GM23338 (cell line): ENCODE data around the gene MYT1. TPM values are rescaled to one million over a fixed set of nuclear protein-coding genes. Genes with fewer than 3 reads are reported as not detected.

Experiments
- ATAC-seq: fragments of 200-7000 bp; cut with Tn5 transposase; 3 replicates; pipeline ENCODE4 v1.9.1; 2020
- DNase-seq: peaks from one replicate; pipeline ENCODE4 v3.0.0-alpha.2; 2015; ENCODE audit warnings: low spot score
- H2AFZ ChIP-seq: fragments of 200-600 bp; sonication (generic); 2 replicates; pipeline ENCODE4 v1.8.0; 2016; ENCODE audit warnings: antibody characterized with exemption, mild to moderate bottlenecking, moderate library complexity
- H3F3A ChIP-seq: fragments of 200-600 bp; sonication (generic); replicated peaks from 2 replicates; pipeline ENCODE4 v1.8.0; 2017; ENCODE audit warnings: antibody characterized with exemption, mixed run types, low read depth
- H3K27ac ChIP-seq: fragments of 200-600 bp; sonication (generic); 2 replicates; pipeline ENCODE4 v1.6.1; 2016; ENCODE audit warnings: low read depth
- H3K27me3 ChIP-seq: fragments of 200-600 bp; sonication (generic); 2 replicates; pipeline ENCODE4 v1.8.0; 2016; ENCODE audit warnings: mild to moderate bottlenecking, mixed run types, moderate library complexity; ENCODE audit not compliant: insufficient read depth
- H3K36me3 ChIP-seq: fragments of 200-600 bp; sonication (generic); 2 replicates; pipeline ENCODE4 v1.8.0; 2016; ENCODE audit warnings: mild to moderate bottlenecking; ENCODE audit not compliant: insufficient read depth
- H3K4me1 ChIP-seq: fragments of 200-600 bp; sonication (generic); 2 replicates; pipeline ENCODE4 v1.8.0; 2016; ENCODE audit warnings: mild to moderate bottlenecking, moderate library complexity; ENCODE audit not compliant: insufficient read depth
- H3K4me2 ChIP-seq: fragments of 200-600 bp; sonication (generic); 2 replicates; pipeline ENCODE4 v1.7.1; 2017; ENCODE audit warnings: mixed run types
- H3K4me3 ChIP-seq: fragments of 200-600 bp; sonication (generic); 2 replicates; pipeline ENCODE4 v1.6.1; 2016; ENCODE audit warnings: mixed run types
- H3K79me2 ChIP-seq: fragments of 200-600 bp; sonication (generic); replicated peaks from 2 replicates; pipeline ENCODE4 v1.8.0; 2017; ENCODE audit warnings: mild to moderate bottlenecking; ENCODE audit not compliant: insufficient read depth
- H3K9me2 ChIP-seq: fragments of 200-600 bp; sonication (generic); 2 replicates; pipeline ENCODE4 v1.8.0; 2017; ENCODE audit not compliant: insufficient read depth
- H4K20me1 ChIP-seq: fragments of 200-600 bp; sonication (generic); replicated peaks from 2 replicates; pipeline ENCODE4 v1.8.0; 2017; ENCODE audit warnings: mild to moderate bottlenecking; ENCODE audit not compliant: insufficient read depth
- H3K27ac Mint-ChIP-seq: 2 replicates; pipeline ENCODE4 v1.8.0; 2020; ENCODE audit warnings: inconsistent platforms, mild to moderate bottlenecking, moderate library complexity, mixed read lengths
- H3K27me3 Mint-ChIP-seq: 3 replicates; pipeline ENCODE4 v1.8.0; 2022; ENCODE audit warnings: low read depth, mild to moderate bottlenecking, moderate library complexity, mixed read lengths, inconsistent platforms; ENCODE audit not compliant: insufficient read depth, poor library complexity
- H3K36me3 Mint-ChIP-seq: 3 replicates; pipeline ENCODE4 v1.8.0; 2021; ENCODE audit warnings: low read depth, mild to moderate bottlenecking, inconsistent platforms, moderate library complexity, mixed read lengths
- H3K4me1 Mint-ChIP-seq: 3 replicates; pipeline ENCODE4 v1.8.0; 2020; ENCODE audit warnings: mild to moderate bottlenecking, inconsistent platforms, mixed read lengths
- H3K4me3 Mint-ChIP-seq: 3 replicates; pipeline ENCODE4 v1.8.0; 2021; ENCODE audit warnings: moderate library complexity, mild to moderate bottlenecking, inconsistent platforms, mixed read lengths
- H3K9me3 Mint-ChIP-seq: 3 replicates; pipeline ENCODE4 v1.8.0; 2020; ENCODE audit warnings: moderate library complexity, mild to moderate bottlenecking, inconsistent platforms, mixed read lengths
- CREB1 ChIP-seq: fragments of 250-450 bp; sonication (Bioruptor Pico); IDR thresholded peaks from 2 replicates; pipeline ENCODE4 v1.5.0; 2020; ENCODE audit warnings: low read depth, mild to moderate bottlenecking, moderate library complexity
- EZH2 ChIP-seq: fragments of 200-600 bp; sonication (generic); IDR thresholded peaks from one replicate; pipeline ENCODE4 v1.8.0; 2017; ENCODE audit warnings: antibody characterized with exemption, mild to moderate bottlenecking, low read depth; ENCODE audit not compliant: unreplicated experiment
- EZH2phosphoT487 ChIP-seq: fragments of 200-600 bp; sonication (generic); IDR thresholded peaks from one replicate; pipeline ENCODE4 v1.8.1; 2018; ENCODE audit warnings: antibody characterized with exemption; ENCODE audit not compliant: unreplicated experiment
- JUNB ChIP-seq: IDR thresholded peaks from one replicate; pipeline ENCODE4 v1.6.1; 2016; ENCODE audit warnings: antibody characterized with exemption; ENCODE audit not compliant: unreplicated experiment
- NANOG ChIP-seq: IDR thresholded peaks from 2 replicates; pipeline ENCODE4 v1.6.1; 2016; ENCODE audit warnings: antibody characterized with exemption, borderline replicate concordance
- POLR2AphosphoS5 ChIP-seq: IDR thresholded peaks from 2 replicates; pipeline ENCODE4 v1.6.1; 2016; ENCODE audit warnings: antibody characterized with exemption, low read depth
- STAT1 ChIP-seq: IDR thresholded peaks from one replicate; pipeline ENCODE4 v1.6.1; 2016; ENCODE audit warnings: antibody characterized with exemption; ENCODE audit not compliant: unreplicated experiment
- ZNF114 ChIP-seq: fragments of 250-450 bp; sonication (Bioruptor Pico); IDR thresholded peaks from 2 replicates; pipeline ENCODE4 v1.5.0; 2020; ENCODE audit warnings: mild to moderate bottlenecking, moderate library complexity
- ZNF331 ChIP-seq: fragments of 250-450 bp; sonication (Bioruptor Pico); IDR thresholded peaks from 2 replicates; pipeline ENCODE4 v1.5.0; 2020; ENCODE audit warnings: low read depth, mild to moderate bottlenecking, moderate library complexity
- polyA plus RNA-seq: library from polyadenylated mRNA; unstranded; fragments of >200 nt; fragmentation: Nextera tagmentation; extraction: Ambion mirVana; gene quantifications from 2 replicates; pipeline ENCODE4 v1.2.1, GENCODE V29; 2016
- total RNA-seq: library from RNA; depleted of rRNA; stranded (reverse); fragments of >200 nt; shearing (Covaris generic); gene quantifications from 2 replicates; pipeline ENCODE4 v1.2.3, GENCODE V29; 2014
- TF ChIP-seq, protein P1 (sequence below): IDR thresholded peaks from 2 replicates; pipeline ENCODE4 v1.6.1; 2016; ENCODE audit warnings: antibody characterized with exemption
- TF ChIP-seq, protein P2 (sequence below), 2 experiments: fragments of 200-600 bp in 1 of 2; sonication (generic) in 1 of 2; conservative IDR thresholded peaks; 2 replicates each; pipeline versions ENCODE4 v1.5.1 to v1.6.1; 2016 to 2017; ENCODE audit warnings: antibody characterized with exemption in 2 of 2, low read depth in 2 of 2, mild to moderate bottlenecking in 2 of 2, moderate library complexity in 1 of 2

MYT1 gene
- total and polyA plus RNA-seq, 2 experiments from 2014 or later: 0.83 to 1.6 TPM

DNA sequence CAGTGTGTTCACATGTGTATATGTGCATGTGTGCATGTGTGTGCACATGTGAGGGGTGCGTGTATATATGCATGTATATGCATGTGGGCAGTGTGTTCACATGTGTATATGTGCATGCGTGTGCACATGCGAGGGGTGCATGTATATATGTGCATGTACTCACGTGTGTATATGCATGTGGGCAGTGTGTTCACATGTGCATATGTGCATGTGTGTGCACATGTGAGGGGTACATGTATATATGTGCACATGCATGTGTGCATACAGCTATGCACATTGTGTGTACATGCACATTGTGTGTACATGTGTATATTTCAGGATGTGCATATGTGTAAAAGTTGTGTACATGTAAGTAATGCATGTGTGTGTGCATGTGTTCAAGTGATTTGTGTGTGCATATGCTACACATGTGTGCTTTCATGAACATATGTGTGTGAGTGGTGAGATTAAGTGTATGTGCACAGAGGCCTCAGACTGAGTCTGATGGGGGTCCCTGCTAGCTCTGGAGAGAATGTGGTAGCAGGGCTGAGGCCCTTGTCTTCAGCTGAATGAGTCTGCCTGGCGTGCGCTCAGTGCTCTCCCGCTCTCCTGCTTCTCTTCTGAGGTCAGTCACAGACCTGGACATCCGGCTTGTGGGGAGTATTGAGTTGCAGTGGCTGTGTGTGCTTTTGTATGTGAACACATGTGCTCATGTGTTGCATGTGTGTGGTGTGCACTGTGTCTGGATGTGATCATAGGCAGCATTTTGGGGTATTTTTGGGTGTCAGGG, 19.9 kb upstream of the MYT1 start (continued):
- TF ChIP-seq, protein P1, sequence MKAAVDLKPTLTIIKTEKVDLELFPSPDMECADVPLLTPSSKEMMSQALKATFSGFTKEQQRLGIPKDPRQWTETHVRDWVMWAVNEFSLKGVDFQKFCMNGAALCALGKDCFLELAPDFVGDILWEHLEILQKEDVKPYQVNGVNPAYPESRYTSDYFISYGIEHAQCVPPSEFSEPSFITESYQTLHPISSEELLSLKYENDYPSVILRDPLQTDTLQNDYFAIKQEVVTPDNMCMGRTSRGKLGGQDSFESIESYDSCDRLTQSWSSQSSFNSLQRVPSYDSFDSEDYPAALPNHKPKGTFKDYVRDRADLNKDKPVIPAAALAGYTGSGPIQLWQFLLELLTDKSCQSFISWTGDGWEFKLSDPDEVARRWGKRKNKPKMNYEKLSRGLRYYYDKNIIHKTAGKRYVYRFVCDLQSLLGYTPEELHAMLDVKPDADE: no peak
- no peak for TF ChIP-seq POLR2AphosphoS5
- TF ChIP-seq NANOG: no peak
- TF ChIP-seq ZNF331 (CRISPR knock-in tag): no peak
- TF ChIP-seq JUNB: no peak
- TF ChIP-seq ZNF114 (CRISPR knock-in tag): no peak
- TF ChIP-seq EZH2phosphoT487: no peak
- TF ChIP-seq STAT1: no peak
- no peak for TF ChIP-seq CREB1
- TF ChIP-seq EZH2: no peak

DNA sequence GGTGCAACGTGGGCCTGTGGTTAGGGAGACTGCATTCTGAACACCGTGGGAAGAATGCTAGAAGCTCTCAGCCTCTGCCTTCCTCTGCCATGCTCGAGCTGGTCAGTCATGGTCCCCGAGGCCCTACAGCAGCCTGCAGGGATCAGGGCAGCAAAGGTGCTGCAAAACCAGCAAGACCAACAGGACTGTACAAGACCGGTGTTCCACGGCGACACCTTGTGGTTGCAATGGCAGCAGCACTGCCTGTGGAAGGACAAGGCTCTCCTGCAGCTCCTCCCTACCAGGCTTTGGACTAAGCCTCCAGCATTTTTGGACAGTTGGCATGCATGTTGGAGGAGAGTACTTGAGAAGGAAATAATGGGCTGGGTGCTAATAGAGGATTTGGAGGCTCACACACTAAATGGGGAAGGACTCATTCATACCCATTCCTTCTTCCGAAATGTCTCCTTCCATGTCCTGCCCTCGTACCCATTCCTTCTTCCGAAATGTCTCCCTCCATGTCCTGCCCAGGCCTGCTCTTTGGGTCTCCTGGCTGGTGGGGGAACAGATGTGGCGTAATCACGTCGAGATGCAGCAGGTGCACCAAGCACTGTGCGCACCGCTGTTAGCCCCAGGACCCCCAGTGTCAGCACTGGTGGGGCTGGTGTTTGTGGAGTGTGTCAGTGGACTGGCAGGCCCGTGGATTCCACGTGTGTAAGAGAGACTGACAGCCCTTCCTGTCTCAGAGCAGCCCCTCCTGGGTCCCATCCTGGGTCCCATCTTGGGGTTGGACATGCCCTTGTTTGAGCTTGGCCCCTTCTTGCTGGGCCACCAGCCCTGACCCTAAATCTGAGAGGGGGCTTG, 18.6 kb upstream of the MYT1 start:
- Histone ChIP-seq H4K20me1 (no peaks in the 10 kb centered on the region), H2AFZ (no peak overlapping the region), H3K27ac (no peak overlapping the region), H3K9me2 (no peaks in the 10 kb centered on the region; the same call in 1 of the 2 replicates), H3K4me3 (no peak overlapping the region), H3K79me2 (no peaks in the 10 kb centered on the region), H3K36me3 (no peaks in the 10 kb centered on the region), H3K4me2 (no peak overlapping the region), H3K27me3 (no peaks in the 10 kb centered on the region), H3K4me1 (no peaks in the 10 kb centered on the region), H3F3A (0 out of 2 replicates have a peak, but pooled peaks cover 8% of the 10 kb centered on the region)
- TF ChIP-seq POLR2AphosphoS5: no peak
- TF ChIP-seq, protein P2, sequence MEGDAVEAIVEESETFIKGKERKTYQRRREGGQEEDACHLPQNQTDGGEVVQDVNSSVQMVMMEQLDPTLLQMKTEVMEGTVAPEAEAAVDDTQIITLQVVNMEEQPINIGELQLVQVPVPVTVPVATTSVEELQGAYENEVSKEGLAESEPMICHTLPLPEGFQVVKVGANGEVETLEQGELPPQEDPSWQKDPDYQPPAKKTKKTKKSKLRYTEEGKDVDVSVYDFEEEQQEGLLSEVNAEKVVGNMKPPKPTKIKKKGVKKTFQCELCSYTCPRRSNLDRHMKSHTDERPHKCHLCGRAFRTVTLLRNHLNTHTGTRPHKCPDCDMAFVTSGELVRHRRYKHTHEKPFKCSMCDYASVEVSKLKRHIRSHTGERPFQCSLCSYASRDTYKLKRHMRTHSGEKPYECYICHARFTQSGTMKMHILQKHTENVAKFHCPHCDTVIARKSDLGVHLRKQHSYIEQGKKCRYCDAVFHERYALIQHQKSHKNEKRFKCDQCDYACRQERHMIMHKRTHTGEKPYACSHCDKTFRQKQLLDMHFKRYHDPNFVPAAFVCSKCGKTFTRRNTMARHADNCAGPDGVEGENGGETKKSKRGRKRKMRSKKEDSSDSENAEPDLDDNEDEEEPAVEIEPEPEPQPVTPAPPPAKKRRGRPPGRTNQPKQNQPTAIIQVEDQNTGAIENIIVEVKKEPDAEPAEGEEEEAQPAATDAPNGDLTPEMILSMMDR (conservative IDR thresholded peaks at IDR 0.05; ENCODE audit: low read depth in 2 of 2): peak; percentile 54 to 63
- Mint-ChIP-seq H3K4me1 (peaks cover 12% of the 10 kb centered on the region), H3K9me3 (peaks cover 32% of the 10 kb centered on the region), H3K36me3 (peaks cover 12% of the 10 kb centered on the region; the same call in 2 of the 3 replicates), H3K27ac (no peak overlapping the region), H3K27me3 (peaks cover 16% of the 10 kb centered on the region), H3K4me3 (no peak overlapping the region)
- ATAC-seq (peak; percentile 39; the same call in 2 of the 3 replicates), DNase-seq (peak; percentile 24)
